Type B pancreatic cell (in vitro differentiated cells): ENCODE measurements around the gene COL4A1. TPM values are rescaled to one million over a fixed set of nuclear protein-coding genes. Genes with fewer than 3 reads are reported as not detected.

Experiments used
- DNase-seq: peaks from one replicate; pipeline ENCODE4 v3.0.0; 2021; ENCODE audit warnings: mixed read lengths; ENCODE audit not compliant: unreplicated experiment; ENCODE audit errors: extremely low spot score
- H3K27ac Mint-ChIP-seq: 2 replicates; pipeline ENCODE4 v1.8.0; 2021; ENCODE audit warnings: mild to moderate bottlenecking, mixed read lengths
- H3K27me3 Mint-ChIP-seq: 2 replicates; pipeline ENCODE4 v1.8.0; 2021; ENCODE audit warnings: mixed read lengths
- H3K36me3 Mint-ChIP-seq: 2 replicates; pipeline ENCODE4 v1.8.0; 2021; ENCODE audit warnings: mixed read lengths
- H3K4me1 Mint-ChIP-seq: one replicate; pipeline ENCODE4 v1.8.0; 2021; ENCODE audit warnings: mixed read lengths; ENCODE audit not compliant: unreplicated experiment
- H3K4me3 Mint-ChIP-seq: 2 replicates; pipeline ENCODE4 v1.8.0; 2021; ENCODE audit warnings: mild to moderate bottlenecking, mixed read lengths
- H3K9me3 Mint-ChIP-seq: 2 replicates; pipeline ENCODE4 v1.8.0; 2021; ENCODE audit warnings: mixed read lengths
- CTCF ChIP-seq: fragments of 200-600 bp; sonication (generic); conservative IDR thresholded peaks from 2 replicates; pipeline ENCODE4 v1.5.0; 2021; ENCODE audit warnings: antibody characterized with exemption, mild to moderate bottlenecking
- total RNA-seq: library from RNA; stranded (reverse); gene quantifications from 2 replicates; pipeline ENCODE4 v1.2.1, GENCODE V29; 2021; ENCODE audit warnings: low replicate concordance

COL4A1 gene
- total RNA-seq, 1 donor from 2014 or later = 83.6 TPM

- H3K4me1 Mint-ChIP-seq = peaks cover 45% of the 10 kb centered on the region
- H3K27ac Mint-ChIP-seq = no peak overlapping the region
- peak overlapping the region; percentile 82 for H3K4me3 Mint-ChIP-seq
- H3K36me3 Mint-ChIP-seq = no peaks in the 10 kb centered on the region
- DNase-seq = no peak
- peaks cover 51% of the 10 kb centered on the region for H3K27me3 Mint-ChIP-seq
- TF ChIP-seq CTCF = no peak
- no peaks in the 10 kb centered on the region for H3K9me3 Mint-ChIP-seq
These were observed 2.0 kb downstream of the COL4A1 start for GRCh38 chr13:110305001-110305400.

GRCh38 chr13:110304256-110304655 is 2.7 kb downstream of the COL4A1 start:
- H3K4me1 Mint-ChIP-seq = peaks cover 43% of the 10 kb centered on the region
- H3K9me3 Mint-ChIP-seq = no peaks in the 10 kb centered on the region
- peak overlapping the region; percentile 24 for H3K27ac Mint-ChIP-seq
- no peak for DNase-seq
- H3K36me3 Mint-ChIP-seq = no peaks in the 10 kb centered on the region
- no peak for TF ChIP-seq CTCF
- H3K4me3 Mint-ChIP-seq = peak overlapping the region; percentile 21
- peaks cover 51% of the 10 kb centered on the region for H3K27me3 Mint-ChIP-seq

GRCh38 chr13:110303644-110304043 is 3.3 kb downstream of the COL4A1 start:
- peaks cover 48% of the 10 kb centered on the region for H3K27me3 Mint-ChIP-seq
- TF ChIP-seq CTCF = no peak
- H3K4me1 Mint-ChIP-seq = peaks cover 37% of the 10 kb centered on the region
- H3K9me3 Mint-ChIP-seq = no peaks in the 10 kb centered on the region
- H3K27ac Mint-ChIP-seq = no peak overlapping the region
- H3K4me3 Mint-ChIP-seq = no peak overlapping the region
- no peaks in the 10 kb centered on the region for H3K36me3 Mint-ChIP-seq
- no peak for DNase-seq

GRCh38 chr13:110302997-110303396 is 4.0 kb downstream of the COL4A1 start:
- peaks cover 42% of the 10 kb centered on the region for H3K27me3 Mint-ChIP-seq
- no peak overlapping the region for H3K27ac Mint-ChIP-seq
- no peak for TF ChIP-seq CTCF
- no peak for DNase-seq
- H3K9me3 Mint-ChIP-seq = no peaks in the 10 kb centered on the region
- no peak overlapping the region for H3K4me3 Mint-ChIP-seq
- peaks cover 30% of the 10 kb centered on the region for H3K4me1 Mint-ChIP-seq
- H3K36me3 Mint-ChIP-seq = no peaks in the 10 kb centered on the region

- DNase-seq = peak; percentile 27
- TF ChIP-seq CTCF = no peak
- Mint-ChIP-seq H3K4me1 (peaks cover 30% of the 10 kb centered on the region), H3K9me3 (no peaks in the 10 kb centered on the region), H3K27ac (no peak overlapping the region), H3K27me3 (peaks cover 40% of the 10 kb centered on the region), H3K4me3 (no peak overlapping the region), H3K36me3 (no peaks in the 10 kb centered on the region)
These were observed 5.1 kb downstream of the COL4A1 start for GRCh38 chr13:110301606-110302553.
